ENCODE measurements around the gene SETD9. TPM values are rescaled to one million over a fixed set of nuclear protein-coding genes. Genes with fewer than 3 reads are reported as not detected.

The SETD9 gene
- total RNA-seq, 2 experiments from 2014 or later, result 5.8 to 8.6 TPM

- Mint-ChIP-seq H3K4me3 (no peak overlapping the region), H3K4me1 (ENCODE audit: low read depth) (peaks cover 15% of the 10 kb centered on the region), H3K27me3 (ENCODE audit: low read depth) (no peaks in the 10 kb centered on the region), H3K36me3 (ENCODE audit: low read depth) (peaks cover 21% of the 10 kb centered on the region), H3K27ac (no peak overlapping the region), H3K9me3 (no peaks in the 10 kb centered on the region)
- DNase-seq, result no peak
- intact Hi-C loops (cut with micrococcal nuclease), result no loop called here
- CTCF ChIA-PET, result no interaction called here
Measured at GRCh38 chr5:56947052-56947451, 37.7 kb downstream of the SETD9 start.

DNA sequence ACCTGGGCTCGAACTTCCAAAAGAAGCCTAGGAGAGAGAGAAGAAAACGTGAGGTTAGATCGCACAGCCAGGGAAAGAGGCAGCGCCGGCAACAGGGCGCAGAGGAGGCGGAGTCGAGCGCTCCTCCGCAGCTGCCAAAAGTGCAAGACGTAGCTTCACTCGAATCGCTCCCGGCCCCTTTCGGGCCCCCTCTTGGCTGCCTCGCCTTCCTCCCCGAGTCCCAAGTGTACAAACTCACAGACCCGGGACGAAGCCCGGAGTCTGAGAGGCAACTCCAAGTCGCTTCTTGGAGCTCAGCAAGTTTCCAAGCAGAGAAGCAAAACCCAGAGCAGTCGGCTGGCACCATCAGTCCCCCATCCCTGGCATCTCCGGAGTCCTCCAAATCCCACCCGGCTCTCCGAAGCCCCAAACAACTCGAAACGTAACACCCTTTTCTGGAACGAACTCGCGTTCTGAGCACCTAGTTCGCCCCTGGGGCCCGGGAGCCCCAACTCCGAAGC is 41.3 kb downstream of the SETD9 start:
- peak overlapping the region; percentile 9 for H3K27ac Mint-ChIP-seq
- CTCF ChIA-PET, result interaction anchor here (1.1 kb wide), 1 partner anchor 188 kb away, joined by 3 read pairs; no protein-coding TSS in a partner anchor
- H3K27me3 Mint-ChIP-seq (ENCODE audit: low read depth), result peaks cover 10% of the 10 kb centered on the region
- DNase-seq, result peak; percentile 61
- H3K4me3 Mint-ChIP-seq, result peak overlapping the region; percentile 85
- H3K36me3 Mint-ChIP-seq (ENCODE audit: low read depth), result peaks cover 5% of the 10 kb centered on the region
- H3K9me3 Mint-ChIP-seq, result no peaks in the 10 kb centered on the region
- peaks cover 20% of the 10 kb centered on the region for H3K4me1 Mint-ChIP-seq (ENCODE audit: low read depth)
- intact Hi-C loops (cut with micrococcal nuclease), result loop anchor here (2.0 kb wide), 1 partner anchor 270 kb away; no protein-coding TSS in a partner anchor

DNA sequence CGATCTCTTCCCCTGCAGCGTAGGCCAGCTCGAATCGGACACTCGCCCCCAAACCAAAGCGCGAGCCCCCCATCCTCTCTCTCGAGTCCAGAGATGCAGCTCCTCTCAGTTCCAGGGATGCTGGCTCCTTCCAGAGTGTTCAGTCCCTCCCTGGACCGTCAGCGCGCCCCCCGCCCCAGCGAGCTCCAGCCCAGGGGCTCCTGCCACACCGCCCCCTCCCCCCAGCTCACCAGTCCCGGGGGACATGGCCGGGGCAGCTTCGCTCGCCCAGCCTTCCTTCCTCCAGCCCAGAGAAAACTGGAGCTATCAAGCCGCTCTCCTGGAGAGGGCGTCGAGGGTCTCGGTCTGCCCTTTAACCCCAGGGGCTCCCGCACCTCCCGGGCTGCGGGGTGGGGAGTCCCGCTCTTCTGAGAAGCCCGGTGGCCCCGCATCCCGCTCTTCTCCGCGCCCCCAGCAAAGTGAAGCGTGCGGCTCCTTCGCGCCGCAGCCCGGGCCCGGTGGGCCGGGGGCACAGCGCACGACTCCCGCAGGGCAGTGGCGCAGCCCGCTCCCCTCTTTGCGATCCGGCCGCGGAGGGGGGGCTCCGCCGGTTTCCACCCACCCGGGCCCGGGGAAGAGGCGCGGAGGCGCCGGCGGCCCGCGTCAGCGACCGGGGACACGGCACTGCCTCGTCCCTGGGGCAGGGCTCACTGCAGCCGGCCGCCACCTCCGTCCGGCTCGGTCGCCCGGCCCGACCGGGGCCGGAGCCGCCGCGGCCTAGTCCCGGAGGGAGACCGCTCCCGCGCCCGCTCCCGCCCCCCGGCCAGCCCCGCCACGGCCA is 41.9 kb downstream of the SETD9 start:
- Mint-ChIP-seq H3K27me3 (ENCODE audit: low read depth) (peaks cover 10% of the 10 kb centered on the region), H3K36me3 (ENCODE audit: low read depth) (peaks cover 2% of the 10 kb centered on the region), H3K4me1 (ENCODE audit: low read depth) (peaks cover 20% of the 10 kb centered on the region), H3K27ac (peak overlapping the region; percentile 9), H3K9me3 (no peaks in the 10 kb centered on the region), H3K4me3 (peak overlapping the region; percentile 85)
- DNase-seq, result peak; percentile 7
- CTCF ChIA-PET, result interaction anchor here (1.1 kb wide), 1 partner anchor 187 kb away, joined by 3 read pairs; no protein-coding TSS in a partner anchor
- intact Hi-C loops (cut with micrococcal nuclease), result loop anchor here (2.0 kb wide), 1 partner anchor 269 kb away; no protein-coding TSS in a partner anchor

GRCh38 chr5:56951946-56952691 is 42.7 kb downstream of the SETD9 start, which contains the start of gene MIER3:
Gene MIER3, minus strand, starts transcription at chr5:56952123. Its CDS starts 21 bp downstream, at chr5:56952102.
- Mint-ChIP-seq H3K9me3 (no peaks in the 10 kb centered on the region), H3K4me1 (ENCODE audit: low read depth) (peaks cover 20% of the 10 kb centered on the region), H3K4me3 (peak within 1 kb of the TSS; percentile 85), H3K36me3 (ENCODE audit: low read depth) (peaks cover 2% of the 10 kb centered on the region), H3K27me3 (ENCODE audit: low read depth) (peaks cover 10% of the 10 kb centered on the region), H3K27ac (peak within 1 kb of the TSS; percentile 9)
- DNase-seq, result peak; percentile 83
- CTCF ChIA-PET, result no interaction called here
- intact Hi-C loops (cut with micrococcal nuclease), result loop anchor here (1.0 to 2.0 kb wide), 5 partner anchors 43 to 1509 kb away; partner anchors contain the start of genes PLK2 and SETD9

DNA sequence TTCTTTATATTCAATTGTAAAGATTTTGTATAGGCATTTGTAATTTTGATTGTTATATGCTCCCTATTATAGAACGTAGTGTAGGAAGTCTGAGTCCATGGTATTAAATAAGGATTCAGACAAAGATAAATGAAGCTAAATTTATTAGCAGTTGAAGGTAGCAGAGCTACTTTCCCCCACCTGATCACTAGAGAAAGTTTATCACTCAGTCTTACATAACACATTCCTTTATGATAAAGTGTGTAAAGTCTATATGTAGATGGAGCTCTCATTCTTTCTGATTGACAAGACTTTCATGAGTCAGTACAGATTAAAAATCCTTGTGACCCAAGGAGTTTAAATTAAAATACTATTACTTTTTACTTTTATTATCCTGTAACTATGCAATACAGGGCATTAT is 44.9 kb downstream of the SETD9 start:
- Mint-ChIP-seq H3K9me3 (no peaks in the 10 kb centered on the region), H3K4me3 (no peak overlapping the region), H3K27me3 (ENCODE audit: low read depth) (peaks cover 10% of the 10 kb centered on the region), H3K36me3 (ENCODE audit: low read depth) (no peaks in the 10 kb centered on the region), H3K4me1 (ENCODE audit: low read depth) (peaks cover 15% of the 10 kb centered on the region), H3K27ac (no peak overlapping the region)
- intact Hi-C loops (cut with micrococcal nuclease), result no loop called here
- CTCF ChIA-PET, result interaction anchor here (0.6 to 1.4 kb wide), 3 partner anchors 42 to 265 kb away, joined by 3 to 5 read pairs (median 3); no protein-coding TSS in a partner anchor
- no peak for DNase-seq

GRCh38 chr5:56958595-56958994 is 49.2 kb downstream of the SETD9 start:
- Mint-ChIP-seq H3K4me1 (ENCODE audit: low read depth) (no peaks in the 10 kb centered on the region), H3K9me3 (no peaks in the 10 kb centered on the region), H3K27me3 (ENCODE audit: low read depth) (peaks cover 22% of the 10 kb centered on the region), H3K27ac (no peak overlapping the region), H3K36me3 (ENCODE audit: low read depth) (no peaks in the 10 kb centered on the region), H3K4me3 (no peak overlapping the region)
- no peak for DNase-seq
- intact Hi-C loops (cut with micrococcal nuclease), result no loop called here
- CTCF ChIA-PET, result interaction anchor here (0.6 kb wide), 1 partner anchor 1651 kb away, joined by 3 read pairs; the partner anchor contains the start of gene MTREX

DNA sequence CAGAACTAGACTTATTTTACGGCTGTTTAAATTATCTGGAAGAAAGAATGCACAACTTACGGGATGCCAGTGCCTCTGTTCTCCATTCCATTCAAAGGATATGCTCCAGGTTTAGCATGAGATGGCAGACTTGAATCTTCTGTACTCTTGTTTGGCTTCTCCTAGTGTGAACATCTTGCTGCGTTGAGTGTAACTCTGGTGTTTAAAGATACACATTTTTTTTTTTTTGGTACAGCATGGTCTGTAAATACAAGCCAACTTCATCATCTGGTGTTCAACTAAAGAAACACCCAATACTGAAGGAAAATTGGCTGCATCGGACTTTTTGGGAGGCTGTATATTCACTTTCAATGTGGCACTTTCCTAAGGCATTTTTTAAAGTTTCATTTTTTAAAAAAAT is 49.9 kb downstream of the SETD9 start:
- Mint-ChIP-seq H3K9me3 (no peaks in the 10 kb centered on the region), H3K27me3 (ENCODE audit: low read depth) (peaks cover 27% of the 10 kb centered on the region), H3K27ac (no peak overlapping the region), H3K4me3 (no peak overlapping the region), H3K4me1 (ENCODE audit: low read depth) (no peaks in the 10 kb centered on the region), H3K36me3 (ENCODE audit: low read depth) (no peaks in the 10 kb centered on the region)
- intact Hi-C loops (cut with micrococcal nuclease), result no loop called here
- no peak for DNase-seq
- CTCF ChIA-PET, result interaction anchor here (1.1 kb wide), 1 partner anchor 13 kb away, joined by 3 read pairs; no protein-coding TSS in a partner anchor

- DNase-seq, result no peak
- intact Hi-C loops (cut with micrococcal nuclease), result no loop called here
- Mint-ChIP-seq H3K36me3 (ENCODE audit: low read depth) (no peaks in the 10 kb centered on the region), H3K4me1 (ENCODE audit: low read depth) (no peaks in the 10 kb centered on the region), H3K9me3 (no peaks in the 10 kb centered on the region), H3K27me3 (ENCODE audit: low read depth) (peaks cover 33% of the 10 kb centered on the region), H3K4me3 (no peak overlapping the region), H3K27ac (no peak overlapping the region)
- CTCF ChIA-PET, result interaction anchor here (1.0 kb wide), 1 partner anchor 261 kb away, joined by 3 read pairs; no protein-coding TSS in a partner anchor
Measured at GRCh38 chr5:56961746-56962145, 52.4 kb downstream of the SETD9 start.

DNA sequence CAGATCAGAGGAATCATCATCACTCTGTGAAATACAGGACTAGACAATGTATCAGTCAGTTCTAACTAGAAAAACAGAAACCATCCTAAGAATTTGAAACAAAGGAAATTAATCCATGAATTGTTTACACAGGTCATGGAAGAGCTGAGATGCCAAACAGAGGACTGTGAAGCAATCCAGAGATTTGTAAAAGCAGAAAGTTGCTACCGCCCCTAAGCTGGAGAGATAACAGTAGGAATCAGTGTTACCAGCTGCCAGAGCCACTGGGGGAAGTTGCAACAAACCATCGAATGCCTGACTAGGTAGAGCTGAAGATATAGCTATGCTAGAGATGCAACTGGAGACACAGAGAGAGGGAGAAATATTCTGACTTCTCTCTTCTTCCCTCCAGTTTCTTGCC is 52.9 kb downstream of the SETD9 start:
- Mint-ChIP-seq H3K9me3 (no peaks in the 10 kb centered on the region), H3K27me3 (ENCODE audit: low read depth) (peaks cover 33% of the 10 kb centered on the region), H3K27ac (no peak overlapping the region), H3K4me3 (no peak overlapping the region), H3K36me3 (ENCODE audit: low read depth) (no peaks in the 10 kb centered on the region), H3K4me1 (ENCODE audit: low read depth) (no peaks in the 10 kb centered on the region)
- intact Hi-C loops (cut with micrococcal nuclease), result no loop called here
- DNase-seq, result no peak
- CTCF ChIA-PET, result interaction anchor here (1.0 kb wide), 1 partner anchor 261 kb away, joined by 3 read pairs; no protein-coding TSS in a partner anchor

GRCh38 chr5:56963246-56963645 is 53.9 kb downstream of the SETD9 start:
- DNase-seq, result no peak
- no peak overlapping the region for H3K4me3 Mint-ChIP-seq
- H3K36me3 Mint-ChIP-seq (ENCODE audit: low read depth), result no peaks in the 10 kb centered on the region
- no peak overlapping the region for H3K27ac Mint-ChIP-seq
- intact Hi-C loops (cut with micrococcal nuclease), result no loop called here
- CTCF ChIA-PET, result no interaction called here
- peaks cover 33% of the 10 kb centered on the region for H3K27me3 Mint-ChIP-seq (ENCODE audit: low read depth)
- no peaks in the 10 kb centered on the region for H3K9me3 Mint-ChIP-seq
- no peaks in the 10 kb centered on the region for H3K4me1 Mint-ChIP-seq (ENCODE audit: low read depth)

GRCh38 chr5:56964173-56964572 is 54.8 kb downstream of the SETD9 start:
- intact Hi-C loops (cut with micrococcal nuclease), result no loop called here
- Mint-ChIP-seq H3K9me3 (no peaks in the 10 kb centered on the region), H3K36me3 (ENCODE audit: low read depth) (no peaks in the 10 kb centered on the region), H3K27me3 (ENCODE audit: low read depth) (peaks cover 33% of the 10 kb centered on the region), H3K27ac (no peak overlapping the region), H3K4me3 (no peak overlapping the region), H3K4me1 (ENCODE audit: low read depth) (no peaks in the 10 kb centered on the region)
- DNase-seq, result no peak
- CTCF ChIA-PET, result interaction anchor here (0.6 kb wide), 1 partner anchor 8 kb away, joined by 4 read pairs; no protein-coding TSS in a partner anchor
